Kidney capillary endothelial cell (primary cell): ENCODE results near the gene BMP4.

Source experiments
- DNase-seq: peaks from one replicate; pipeline ENCODE4 v3.0.0-alpha.2; 2018; ENCODE audit warnings: low spot score

BMP4 gene

GRCh38 chr14:53946404-53947093, 10.1 kb downstream of the BMP4 start:
- no peak for DNase-seq

DNA sequence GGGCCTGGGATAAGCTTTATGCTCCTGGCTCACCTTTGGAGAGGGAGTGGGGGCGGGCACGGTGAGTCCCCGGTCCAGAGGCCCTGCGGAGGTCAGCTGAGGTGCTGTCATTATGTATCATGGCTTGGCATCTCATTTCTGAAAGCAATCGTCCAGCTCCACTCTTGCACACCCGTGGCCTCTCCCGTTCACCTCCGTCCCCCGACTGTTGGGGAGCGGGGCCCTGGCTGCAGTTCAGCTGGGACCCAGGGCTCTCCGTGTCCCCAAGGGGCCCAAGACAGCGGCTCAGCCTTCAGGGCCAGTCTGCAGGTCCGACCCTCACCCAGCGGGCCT, 10.6 kb downstream of the BMP4 start:
- no peak for DNase-seq

GRCh38 chr14:53943751-53944083, 12.9 kb downstream of the BMP4 start:
- no peak for DNase-seq

GRCh38 chr14:53942970-53943750, 13.5 kb downstream of the BMP4 start:
- no peak for DNase-seq

DNA sequence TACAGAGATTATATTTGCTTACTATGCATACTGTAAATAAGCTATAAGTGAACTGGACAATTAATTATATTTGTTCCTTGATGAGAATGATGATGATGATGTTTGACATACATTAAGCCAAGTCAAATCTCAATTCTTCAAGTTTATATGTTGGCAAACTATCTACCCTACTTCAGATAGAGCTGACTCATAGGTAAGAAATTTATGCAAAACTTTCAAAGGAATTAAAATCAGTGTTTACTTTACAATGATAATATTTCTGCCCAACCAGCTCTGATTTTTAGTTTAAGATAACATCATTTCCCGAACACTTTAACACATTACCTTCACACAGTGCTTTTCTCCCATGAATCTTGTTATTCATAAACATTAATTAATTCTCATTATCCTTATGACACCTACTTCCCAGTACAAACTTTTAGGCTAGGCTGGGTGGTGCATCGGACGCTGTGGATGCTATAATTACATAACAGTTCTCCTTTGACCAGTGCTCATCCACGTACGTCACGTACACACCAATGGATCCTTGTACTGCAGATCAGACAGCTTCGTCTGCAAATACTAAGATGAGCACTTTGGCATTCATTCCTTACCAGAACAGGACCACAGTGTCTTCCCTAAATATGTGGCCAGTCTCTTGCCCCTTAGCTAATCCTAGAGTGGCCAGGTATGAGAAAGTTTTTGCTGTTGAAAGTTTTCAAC, 18.3 kb downstream of the BMP4 start:
- no peak for DNase-seq

DNA sequence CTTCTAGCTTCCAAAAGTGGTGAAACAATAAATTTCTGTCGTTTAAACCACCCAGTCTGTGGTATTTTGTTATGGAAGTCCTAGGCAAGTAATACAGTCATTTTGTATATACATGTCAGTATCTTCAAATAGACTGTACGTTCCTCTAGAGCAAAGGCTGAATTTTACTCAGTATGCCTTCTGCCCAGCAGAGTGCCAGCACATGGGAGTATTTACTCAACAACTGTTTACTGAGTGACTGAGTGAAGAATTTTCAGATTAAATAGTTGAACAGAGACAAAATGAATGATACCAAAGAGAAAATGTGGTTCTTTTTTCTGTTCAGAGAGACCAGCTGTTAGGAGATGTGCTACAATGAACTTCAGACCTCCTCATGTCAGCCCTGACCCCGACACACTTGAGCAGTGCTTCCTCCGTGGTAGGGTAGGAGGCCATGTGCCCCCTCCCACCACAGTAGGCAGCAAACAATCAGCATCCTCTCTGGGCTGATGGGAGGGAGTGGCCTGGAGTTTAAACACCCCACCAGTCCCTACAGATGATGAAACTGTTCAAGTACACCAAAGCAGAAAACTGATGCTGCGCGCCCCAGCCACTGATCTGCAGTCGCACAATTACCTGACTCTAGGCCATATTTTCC, 21.7 kb downstream of the BMP4 start:
- DNase-seq: no peak

GRCh38 chr14:53932966-53933365, 23.7 kb downstream of the BMP4 start:
- no peak for DNase-seq

DNA sequence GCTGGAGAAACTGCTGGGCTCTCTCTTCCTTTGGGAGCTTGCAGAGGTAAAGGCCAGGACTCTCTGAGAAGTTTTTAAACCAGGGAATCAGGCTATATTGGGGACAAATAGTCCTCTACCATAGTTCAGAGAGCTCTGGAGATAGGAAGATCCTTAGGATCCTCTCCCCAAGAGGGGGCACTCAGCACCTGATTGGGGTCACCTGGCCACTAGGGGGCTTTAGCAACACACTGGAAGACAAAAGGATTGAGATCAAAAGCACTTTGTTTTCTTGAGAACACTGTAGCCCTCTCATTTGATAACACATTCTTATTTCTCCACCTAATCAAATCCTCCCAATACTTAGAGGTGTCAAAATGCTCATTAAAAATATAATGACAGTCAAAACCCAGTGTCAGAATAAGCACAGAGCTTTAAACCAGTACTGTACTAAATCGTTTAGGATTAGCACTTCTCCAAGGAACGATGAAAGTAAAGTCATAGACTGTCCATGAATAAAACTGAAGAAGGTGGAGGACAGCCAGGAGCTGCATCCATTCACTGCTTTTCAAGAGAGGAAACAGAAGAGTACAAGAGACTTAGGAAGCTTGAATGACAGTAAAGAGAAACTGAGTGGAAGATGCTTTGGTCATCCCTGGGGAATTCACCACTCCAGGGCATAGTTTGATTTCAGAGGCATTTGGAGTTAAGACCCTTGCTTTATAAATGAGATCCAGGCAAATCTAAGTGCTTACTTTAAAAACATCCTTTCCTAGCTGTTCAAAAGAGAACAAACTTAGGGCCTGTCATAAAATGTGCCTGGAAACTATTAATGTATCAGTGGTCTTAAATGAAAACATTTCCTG, 26.5 kb downstream of the BMP4 start:
- no peak for DNase-seq

DNA sequence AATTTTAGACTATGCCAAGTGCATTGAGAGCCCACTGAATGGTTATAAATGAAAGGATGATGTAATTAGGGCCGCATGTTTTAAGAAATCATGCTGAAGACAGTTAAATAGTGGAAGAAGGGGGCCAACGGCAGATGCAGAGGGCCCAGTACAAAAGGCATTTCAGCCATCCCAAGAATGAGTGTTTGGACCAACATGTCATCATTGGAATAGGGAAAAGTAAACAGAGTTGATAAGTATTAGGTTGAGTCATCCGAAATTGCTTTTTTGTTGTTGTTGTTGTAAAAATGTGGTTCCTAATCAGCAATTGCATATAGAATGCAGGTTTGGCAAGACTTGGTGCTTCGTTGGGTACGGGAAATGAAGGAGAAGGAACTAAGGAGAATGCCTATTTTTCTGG, 29.5 kb downstream of the BMP4 start:
- DNase-seq: no peak

DNA sequence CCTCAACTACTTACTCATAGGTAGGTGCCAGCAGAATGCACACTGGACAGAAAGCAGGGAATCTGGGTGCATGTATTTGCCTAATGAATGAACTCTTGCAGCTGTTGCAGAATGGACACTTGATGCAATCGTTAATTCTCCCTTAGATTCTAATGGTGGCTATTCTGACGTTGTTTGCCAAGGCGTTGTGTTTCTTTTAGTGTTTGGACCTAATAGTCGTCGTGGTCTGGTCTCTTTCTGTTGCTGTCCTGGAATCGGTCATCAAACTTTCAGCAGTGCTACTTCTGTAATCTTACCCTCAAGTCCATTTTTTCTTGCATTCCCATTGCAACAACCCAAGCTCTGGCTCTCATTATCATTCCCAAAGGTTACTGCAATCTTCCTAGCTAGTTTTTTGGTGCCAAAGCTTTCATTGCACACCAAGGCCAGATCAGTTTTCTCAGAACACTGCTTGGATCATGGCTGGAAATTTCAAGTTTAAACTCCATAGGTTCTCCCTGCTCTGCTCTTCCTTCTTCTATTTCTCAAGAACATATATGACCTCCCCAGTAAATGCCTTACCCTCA, 31.3 kb downstream of the BMP4 start:
- no peak for DNase-seq

DNA sequence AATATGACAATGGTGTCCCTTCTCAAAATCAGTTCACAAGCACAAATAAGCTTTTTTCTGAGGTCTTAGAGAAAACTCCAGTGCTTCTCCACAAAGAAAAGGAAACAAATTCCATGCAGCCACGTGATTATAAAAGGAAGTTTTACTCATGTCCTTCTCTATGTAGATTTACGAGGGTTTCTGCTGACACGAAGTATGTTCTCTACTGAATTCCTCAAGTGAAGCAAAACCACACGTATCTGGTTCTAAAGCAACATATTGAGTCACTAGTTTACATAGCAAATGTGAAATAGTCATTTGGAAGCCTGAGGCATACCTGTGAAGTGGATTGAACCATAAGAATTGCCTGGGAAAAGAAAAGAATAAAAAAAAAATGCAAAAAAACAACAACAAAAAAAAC, 31.9 kb downstream of the BMP4 start:
- peak; percentile 71 for DNase-seq

DNA sequence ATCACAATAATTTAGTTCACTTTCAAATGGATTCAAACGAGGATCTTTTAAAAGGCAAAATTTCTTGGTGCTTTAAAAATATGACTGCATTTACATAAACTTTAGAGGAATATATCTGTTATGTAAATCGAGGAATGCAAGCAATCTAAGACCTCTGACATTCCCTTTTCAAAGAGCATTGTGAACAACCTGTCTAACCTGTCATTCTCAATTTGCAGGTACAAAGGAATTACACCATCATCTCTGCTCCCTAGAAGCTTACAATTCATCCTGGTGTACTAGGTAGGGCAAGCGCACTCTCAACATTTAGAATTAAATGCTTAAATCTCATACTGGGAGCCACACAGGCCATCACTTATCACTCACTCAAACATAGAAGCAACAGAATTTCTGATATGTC, 35.6 kb downstream of the BMP4 start:
- no peak for DNase-seq

DNA sequence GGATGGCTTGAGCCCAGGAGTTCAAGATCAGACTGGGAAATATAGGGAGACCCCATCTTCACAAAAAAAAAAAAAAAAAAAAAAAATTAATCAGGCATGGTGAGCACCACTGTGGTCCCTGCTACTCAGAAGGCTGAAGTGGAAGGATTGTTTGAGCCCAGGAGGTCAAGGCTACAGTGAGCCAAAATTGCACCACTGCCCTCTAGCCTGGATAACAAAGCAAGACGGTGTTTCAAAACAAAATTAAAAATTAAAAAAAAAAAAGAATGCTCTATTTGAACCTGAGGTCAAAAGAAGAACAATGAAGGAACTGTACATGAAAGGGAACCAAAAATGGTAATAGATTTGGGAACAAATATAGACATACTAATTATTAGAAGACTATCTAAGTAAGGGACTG, 40.4 kb downstream of the BMP4 start:
- DNase-seq: no peak

- DNase-seq: no peak
These were observed 41.1 kb downstream of the BMP4 start for GRCh38 chr14:53915364-53916014.

GRCh38 chr14:53912021-53912420, 44.6 kb downstream of the BMP4 start:
- DNase-seq: no peak

- no peak for DNase-seq
These were observed 48.2 kb downstream of the BMP4 start for GRCh38 chr14:53908416-53908815.

DNA sequence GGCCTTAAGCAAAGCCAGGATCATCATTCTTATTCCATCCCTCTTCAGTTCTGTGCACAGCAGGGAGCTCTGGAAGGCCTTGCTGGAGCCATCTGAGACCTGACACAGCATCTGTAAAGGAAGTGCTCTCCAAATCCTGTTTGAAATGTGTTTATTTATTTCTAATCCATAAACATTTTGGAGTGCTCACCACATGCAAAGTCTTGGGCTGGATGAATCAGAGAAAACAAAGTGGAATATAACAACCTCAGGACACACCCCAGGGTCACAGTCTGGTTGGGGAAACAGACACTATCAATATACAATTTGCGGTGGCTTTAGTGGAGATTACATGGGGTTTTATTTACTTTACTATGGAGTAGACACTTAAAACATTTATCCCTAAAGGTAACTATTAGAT, 54.3 kb downstream of the BMP4 start:
- no peak for DNase-seq

- no peak for DNase-seq
These were observed 56.1 kb downstream of the BMP4 start for GRCh38 chr14:53900499-53900898.
